Thoracic aorta (tissue), 2 donors: ENCODE data around the gene ELAVL4. TPM values are rescaled to one million over a fixed set of nuclear protein-coding genes. Genes with fewer than 3 reads are reported as not detected.

ENCODE experiments used
- ATAC-seq: fragments of 150-250 bp; one replicate; pipeline ENCODE4 v1.8.0; 2017; ENCODE audit warnings: low read depth; ENCODE audit not compliant: insufficient number of reproducible peaks, low FRiP score
- DNase-seq: peaks from one replicate; pipeline ENCODE4 v3.0.0-alpha.2; 2020; ENCODE audit warnings: low spot score
- H3K27ac ChIP-seq, 2 donors: fragments of 200-600 bp; sonication (generic); 1 replicate in 1 of 2; 2 replicates in 1 of 2; pipeline ENCODE4 v1.5.1; 2016; ENCODE audit warnings: mild to moderate bottlenecking in 2 of 2, moderate library complexity in 2 of 2
- H3K27me3 ChIP-seq: fragments of 200-600 bp; sonication (generic); replicated peaks from 2 replicates; pipeline ENCODE4 v1.6.0; 2016; ENCODE audit warnings: mild to moderate bottlenecking; ENCODE audit not compliant: insufficient read depth
- H3K36me3 ChIP-seq: fragments of 200-600 bp; sonication (generic); one replicate; pipeline ENCODE4 v1.5.1; 2016
- H3K4me1 ChIP-seq, 2 donors: fragments of 200-600 bp; sonication (generic); 1 replicate in 1 of 2; 2 replicates in 1 of 2; pipeline versions ENCODE4 v1.5.1 to v1.6.0; 2016; ENCODE audit warnings: low read depth in 2 of 2, mild to moderate bottlenecking in 1 of 2; ENCODE audit not compliant: control insufficient read depth in 1 of 2
- H3K4me3 ChIP-seq: fragments of 200-600 bp; sonication (generic); 2 replicates; pipeline ENCODE4 v1.5.1; 2016; ENCODE audit warnings: mild to moderate bottlenecking
- H3K9me3 ChIP-seq: fragments of 200-600 bp; sonication (generic); 2 replicates; pipeline ENCODE4 v1.5.1; 2016
- CTCF ChIP-seq: fragments of 200-600 bp; sonication (generic); IDR thresholded peaks from one replicate; pipeline ENCODE4 v1.5.1; 2019; ENCODE audit warnings: antibody characterized with exemption
- total RNA-seq, 2 donors: library from RNA; depleted of rRNA; stranded (reverse); fragments of >200 nt; gene quantifications; one replicate each; pipeline versions ENCODE4 v1.1.0 to v1.2.3, GENCODE V29; 2016

Gene ELAVL4
- total RNA-seq, 2 donors from 2014 or later, result 0.42 TPM; not detected in 1

- no peaks in the 10 kb centered on the region for H3K36me3 ChIP-seq
- H3K27me3 ChIP-seq, result no peaks in the 10 kb centered on the region
- no peak overlapping the region for H3K27ac ChIP-seq
- no peaks in the 10 kb centered on the region for H3K9me3 ChIP-seq
- no peak for DNase-seq
- H3K4me1 ChIP-seq, result no peaks in the 10 kb centered on the region
- H3K4me3 ChIP-seq, result no peak overlapping the region
- no peak for ATAC-seq
- TF ChIP-seq CTCF, result no peak
Observed at GRCh38 chr1:50106095-50106761, 2.5 kb upstream of the ELAVL4 start.

DNA sequence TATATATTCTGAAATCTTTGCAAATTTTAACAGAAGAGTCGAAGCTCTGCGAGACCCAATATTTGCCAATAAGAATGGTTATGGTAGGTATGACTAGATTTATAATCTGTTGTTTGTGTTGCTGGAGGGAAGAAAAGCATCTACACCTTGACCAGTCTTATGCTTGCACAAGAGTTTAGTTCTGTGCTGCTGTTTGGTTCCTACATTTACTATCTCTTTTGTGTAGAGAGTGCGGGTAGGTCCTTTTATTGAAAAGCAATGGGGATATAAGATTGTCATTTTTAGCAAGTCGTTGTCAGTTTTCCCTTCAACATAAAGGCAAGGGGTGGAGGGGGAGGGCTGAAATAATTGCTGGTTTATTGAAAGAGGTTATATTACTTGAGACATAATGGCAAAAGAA lies 396 bp downstream of the ELAVL4 start:
- DNase-seq (no peak), ATAC-seq (no peak)
- Histone ChIP-seq H3K4me1 (no peaks in the 10 kb centered on the region), H3K36me3 (no peaks in the 10 kb centered on the region), H3K9me3 (no peaks in the 10 kb centered on the region), H3K27ac (no peak overlapping the region), H3K4me3 (no peak overlapping the region), H3K27me3 (no peaks in the 10 kb centered on the region)
- TF ChIP-seq CTCF, result no peak

DNA sequence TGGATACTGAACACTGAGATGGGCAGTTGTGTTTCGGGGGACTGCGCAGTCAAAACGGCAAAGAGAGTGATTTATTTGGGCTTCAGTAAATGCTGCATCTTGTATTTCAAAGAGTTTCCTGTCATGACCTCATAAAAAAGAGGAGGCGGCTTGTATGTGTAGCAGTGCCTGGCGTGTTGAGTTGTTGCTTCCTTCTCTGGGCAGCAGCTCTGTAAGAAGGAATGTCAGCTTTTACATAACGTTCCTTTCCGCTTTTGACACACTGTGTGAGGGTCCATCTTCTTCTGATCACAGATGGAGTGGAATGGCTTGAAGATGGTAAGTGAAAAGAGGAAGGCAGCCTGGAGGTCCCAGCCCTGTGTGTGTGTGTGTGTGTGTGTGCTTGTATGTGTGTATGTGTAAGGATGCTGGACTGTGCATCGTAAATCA lies 941 bp downstream of the ELAVL4 start:
- no peak for TF ChIP-seq CTCF
- no peaks in the 10 kb centered on the region for H3K36me3 ChIP-seq
- no peak for ATAC-seq
- H3K27me3 ChIP-seq, result no peaks in the 10 kb centered on the region
- H3K9me3 ChIP-seq, result no peaks in the 10 kb centered on the region
- H3K4me3 ChIP-seq, result peak overlapping the region; percentile 39
- no peak for DNase-seq
- no peak overlapping the region for H3K27ac ChIP-seq
- H3K4me1 ChIP-seq, result no peaks in the 10 kb centered on the region

DNA sequence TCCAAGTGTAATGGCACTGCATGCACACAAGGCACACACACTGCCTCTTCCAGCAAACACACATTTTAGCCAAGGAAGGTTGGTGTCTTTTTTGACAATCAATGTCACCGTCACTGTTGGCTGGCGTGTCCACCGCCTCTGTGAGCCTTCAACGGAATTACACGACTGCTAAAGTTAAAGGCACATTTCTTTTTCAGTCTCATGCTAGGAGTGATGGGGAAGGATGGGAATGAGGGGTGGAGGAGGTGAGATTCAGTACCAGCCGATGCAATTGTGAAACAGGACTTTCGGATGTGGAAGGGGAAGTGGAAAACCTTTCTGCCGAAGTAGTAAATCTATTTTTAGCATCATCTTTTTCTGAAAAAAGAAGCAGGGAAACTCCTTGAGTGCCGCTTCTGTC lies 1.4 kb downstream of the ELAVL4 start:
- Histone ChIP-seq H3K36me3 (no peaks in the 10 kb centered on the region), H3K4me3 (peak overlapping the region; percentile 39), H3K27ac (no peak overlapping the region), H3K4me1 (no peaks in the 10 kb centered on the region), H3K27me3 (no peaks in the 10 kb centered on the region), H3K9me3 (no peaks in the 10 kb centered on the region)
- TF ChIP-seq CTCF, result no peak
- ATAC-seq, result no peak
- no peak for DNase-seq

DNA sequence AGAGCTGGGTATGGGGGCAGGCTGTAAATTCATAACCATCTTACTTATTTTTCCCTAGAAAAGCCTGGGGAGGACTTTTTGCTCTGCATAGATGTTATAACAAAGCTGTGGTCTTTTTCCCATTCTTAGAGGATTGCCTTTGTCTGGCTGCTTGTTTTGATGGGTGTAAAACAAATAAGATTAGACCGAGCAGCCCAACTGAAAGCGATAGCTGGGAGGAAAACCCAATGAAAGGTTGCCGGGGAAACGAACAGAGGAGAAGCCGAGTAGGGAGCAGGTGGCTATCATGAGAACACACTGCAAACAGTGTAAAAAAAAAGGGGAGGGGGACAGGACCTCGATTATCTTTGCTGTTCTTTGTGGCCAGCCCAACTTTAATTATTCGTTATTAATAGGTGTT lies 1.9 kb downstream of the ELAVL4 start:
- no peak for ATAC-seq
- H3K27me3 ChIP-seq, result no peaks in the 10 kb centered on the region
- no peaks in the 10 kb centered on the region for H3K36me3 ChIP-seq
- H3K4me3 ChIP-seq, result peak overlapping the region; percentile 39
- DNase-seq, result no peak
- no peaks in the 10 kb centered on the region for H3K9me3 ChIP-seq
- no peak overlapping the region for H3K27ac ChIP-seq
- no peak for TF ChIP-seq CTCF
- H3K4me1 ChIP-seq, result no peaks in the 10 kb centered on the region
